G401.6 (cell line): Measurements from ENCODE around the gene UGT2B17.
"Not testable (repeated sequence)": the region's sequence is repeated elsewhere in the genome, so short reads cannot be mapped to it uniquely, and the experiment has no call there.

Experiments used
- FAIRE-seq: peaks from 2 replicates; lab custom pipeline; 2012; peaks lifted over from hg19 to GRCh38; lab: Jason Lieb, UNC

Gene UGT2B17

GRCh38 chr4:68569036-68569435 is 7.1 kb downstream of the UGT2B17 start:
- not testable (repeated sequence) for FAIRE-seq

- FAIRE-seq = not testable (repeated sequence)
Measured at GRCh38 chr4:68568535-68568934, 7.6 kb downstream of the UGT2B17 start.

GRCh38 chr4:68566364-68566763 is 9.8 kb downstream of the UGT2B17 start:
- not testable (repeated sequence) for FAIRE-seq

GRCh38 chr4:68565082-68565481 is 11.0 kb downstream of the UGT2B17 start:
- FAIRE-seq = not testable (repeated sequence)

- FAIRE-seq = not testable (repeated sequence)
Measured at GRCh38 chr4:68560364-68561070, 15.6 kb downstream of the UGT2B17 start.

GRCh38 chr4:68553830-68554229 is 22.3 kb downstream of the UGT2B17 start:
- FAIRE-seq = not testable (repeated sequence)

- not testable (repeated sequence) for FAIRE-seq
Measured at GRCh38 chr4:68552818-68553811, 23.0 kb downstream of the UGT2B17 start.

- FAIRE-seq = not testable (repeated sequence)
Measured at GRCh38 chr4:68542742-68543141, 33.4 kb downstream of the UGT2B17 start.

- FAIRE-seq = no peak
Measured at GRCh38 chr4:68536375-68536774, 39.7 kb downstream of the UGT2B17 start.

- no peak for FAIRE-seq
Measured at GRCh38 chr4:68535974-68536373, 40.1 kb downstream of the UGT2B17 start.

- FAIRE-seq = not testable (repeated sequence)
Measured at GRCh38 chr4:68522232-68522631, 53.9 kb downstream of the UGT2B17 start.

- FAIRE-seq = no peak
Measured at GRCh38 chr4:68520985-68521384, 55.1 kb downstream of the UGT2B17 start.

- no peak for FAIRE-seq
Measured at GRCh38 chr4:68518889-68519288, 57.2 kb downstream of the UGT2B17 start.

- not testable (repeated sequence) for FAIRE-seq
Measured at GRCh38 chr4:68505452-68505851, 70.7 kb downstream of the UGT2B17 start.

- FAIRE-seq = not testable (repeated sequence)
Measured at GRCh38 chr4:68504836-68505235, 71.3 kb downstream of the UGT2B17 start.

GRCh38 chr4:68503462-68503861 is 72.7 kb downstream of the UGT2B17 start:
- not testable (repeated sequence) for FAIRE-seq

GRCh38 chr4:68499021-68499420 is 77.1 kb downstream of the UGT2B17 start:
- no peak for FAIRE-seq

- peak; percentile 92 for FAIRE-seq
Measured at GRCh38 chr4:68498413-68499007, 77.6 kb downstream of the UGT2B17 start.

GRCh38 chr4:68494688-68495087 is 81.4 kb downstream of the UGT2B17 start:
- no peak for FAIRE-seq

- no peak for FAIRE-seq
Measured at GRCh38 chr4:68490826-68491457, 85.2 kb downstream of the UGT2B17 start.

- no peak for FAIRE-seq
Measured at GRCh38 chr4:68489338-68489737, 86.8 kb downstream of the UGT2B17 start.
